GM18507 (cell line): Measurements from ENCODE around the gene PPFIBP1.
"Not testable (repeated sequence)": the region's sequence is repeated elsewhere in the genome, so short reads cannot be mapped to it uniquely, and the experiment has no call there.

Experiments used
- DNase-seq: peaks from one replicate; pipeline ENCODE4 v3.0.0; 2011; ENCODE audit warnings: low read depth; ENCODE audit not compliant: insufficient read length; ENCODE audit errors: extremely low spot score
- FAIRE-seq: peaks from 2 replicates; lab custom pipeline; 2011; peaks lifted over from hg19 to GRCh38; lab: Jason Lieb, UNC

The PPFIBP1 gene

DNA sequence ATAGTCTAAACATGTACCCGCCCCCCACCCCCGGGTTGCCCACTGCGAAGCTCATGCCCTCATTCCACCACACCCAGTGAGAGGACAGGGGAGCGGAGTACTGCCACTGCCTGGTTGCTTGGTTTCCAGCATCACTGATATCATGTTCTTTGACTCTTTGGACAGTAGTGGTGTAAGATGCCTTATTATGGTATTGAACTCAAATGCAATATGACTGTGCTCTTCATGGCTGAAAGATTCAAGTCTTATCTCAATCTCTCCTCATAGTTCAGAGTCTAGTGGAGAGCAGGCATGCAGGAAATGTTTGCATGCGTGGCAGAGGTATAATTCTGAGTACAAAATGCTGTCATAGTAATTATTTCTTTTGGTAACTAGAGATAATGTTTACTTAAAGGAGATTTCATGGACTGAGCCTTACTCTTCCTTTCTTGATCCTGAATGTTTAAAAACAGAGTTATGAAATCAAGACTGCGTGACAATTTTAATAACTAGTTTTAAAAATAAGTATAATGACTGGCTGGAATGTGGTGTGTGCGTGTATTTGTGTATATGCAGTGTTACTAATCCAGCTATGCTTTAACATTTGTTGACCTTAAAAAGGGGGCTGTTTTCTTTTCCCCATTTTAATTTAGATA, 116.7 kb downstream of the PPFIBP1 start:
- FAIRE-seq, DNase-seq: not testable (repeated sequence)

DNA sequence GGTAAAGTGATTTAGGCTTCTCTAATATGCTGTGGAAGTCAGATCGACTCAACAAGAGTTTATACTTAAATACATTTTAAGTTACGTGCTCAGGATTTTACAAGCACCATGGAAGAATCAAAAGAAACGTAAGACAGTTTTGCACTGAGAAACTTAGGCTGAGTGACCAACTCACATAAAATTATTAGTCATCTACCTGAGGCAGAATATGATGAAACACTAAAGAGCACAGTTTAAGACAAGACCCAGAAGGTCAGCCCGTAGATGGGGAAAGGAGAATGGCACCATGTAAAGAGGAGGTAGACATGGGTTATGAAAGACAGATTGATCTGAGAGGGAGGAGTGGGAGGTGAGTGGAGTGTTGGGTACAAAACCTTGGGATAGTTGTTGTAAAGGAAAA, 118.4 kb downstream of the PPFIBP1 start:
- FAIRE-seq, DNase-seq: not testable (repeated sequence)

DNA sequence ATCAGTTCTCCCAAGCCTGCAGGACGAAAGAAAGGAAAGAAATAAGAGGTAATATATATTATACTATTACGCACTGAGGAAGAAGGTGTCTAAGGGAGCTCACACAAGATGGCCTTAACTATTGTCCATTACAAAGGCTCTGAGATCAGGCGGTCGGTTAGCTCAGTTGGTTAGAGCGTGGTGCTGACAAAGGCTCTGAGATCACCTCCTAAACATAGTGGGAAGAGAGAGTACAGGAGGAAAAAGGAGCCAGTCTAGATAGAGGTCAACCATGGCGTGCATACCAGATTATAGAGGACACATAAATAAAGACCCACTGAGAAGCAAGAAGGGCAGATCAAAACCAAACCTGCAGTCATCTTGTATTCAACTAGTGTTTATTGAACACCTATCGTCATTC, 118.9 kb downstream of the PPFIBP1 start:
- not testable (repeated sequence) for FAIRE-seq, DNase-seq

DNA sequence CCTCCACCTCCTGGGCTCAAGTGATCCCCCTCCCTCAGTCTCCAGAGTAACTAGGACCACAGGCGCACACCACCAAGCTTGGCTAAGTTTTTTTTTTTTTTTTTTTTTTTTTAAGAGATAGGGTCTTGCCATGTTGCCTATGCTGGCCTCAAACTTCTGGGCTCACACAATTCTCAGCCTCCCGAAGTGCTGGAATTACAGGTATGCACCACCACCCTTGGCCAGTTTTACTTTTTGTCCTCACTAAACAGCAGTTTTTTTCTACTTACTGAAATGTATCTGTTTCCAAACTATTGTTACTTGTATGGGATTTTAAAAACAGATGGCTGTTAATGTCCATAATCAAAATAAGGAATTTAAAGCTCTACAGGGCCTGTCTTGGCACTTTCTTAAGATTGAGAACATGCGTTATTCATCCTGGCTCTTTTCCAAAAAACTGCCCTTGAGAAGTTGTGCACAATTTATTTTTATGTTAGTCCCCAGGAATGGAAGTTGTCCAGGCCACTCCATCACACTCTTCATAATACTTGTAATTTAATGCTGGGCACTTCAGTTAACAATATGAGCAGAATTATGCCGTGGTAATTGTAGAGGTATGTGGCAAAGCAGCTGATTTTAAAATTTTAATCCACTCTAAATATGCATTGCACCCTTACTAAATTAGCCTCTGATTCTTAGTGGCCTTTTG, 120.3 kb downstream of the PPFIBP1 start:
- DNase-seq (no peak), FAIRE-seq (no peak)

DNA sequence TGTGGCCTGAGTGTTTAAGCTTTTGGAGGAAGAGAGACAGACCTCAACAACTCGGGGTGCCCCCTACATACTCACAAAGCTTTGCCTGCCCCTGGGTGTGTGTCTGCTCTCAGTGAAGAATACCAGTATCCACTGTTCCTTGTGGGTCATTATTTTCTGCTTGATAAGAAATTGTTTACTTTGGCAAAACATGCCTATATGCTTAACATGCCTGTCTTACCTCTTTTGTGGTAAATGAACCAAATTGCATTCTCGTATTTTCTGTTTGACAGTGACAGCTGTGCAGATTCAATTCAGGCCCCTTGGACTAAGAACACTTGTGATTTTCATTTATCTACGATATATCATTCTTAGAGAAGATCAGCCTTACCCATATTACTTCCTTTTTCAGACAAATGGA, 121.7 kb downstream of the PPFIBP1 start:
- no peak for FAIRE-seq
- no peak for DNase-seq

DNA sequence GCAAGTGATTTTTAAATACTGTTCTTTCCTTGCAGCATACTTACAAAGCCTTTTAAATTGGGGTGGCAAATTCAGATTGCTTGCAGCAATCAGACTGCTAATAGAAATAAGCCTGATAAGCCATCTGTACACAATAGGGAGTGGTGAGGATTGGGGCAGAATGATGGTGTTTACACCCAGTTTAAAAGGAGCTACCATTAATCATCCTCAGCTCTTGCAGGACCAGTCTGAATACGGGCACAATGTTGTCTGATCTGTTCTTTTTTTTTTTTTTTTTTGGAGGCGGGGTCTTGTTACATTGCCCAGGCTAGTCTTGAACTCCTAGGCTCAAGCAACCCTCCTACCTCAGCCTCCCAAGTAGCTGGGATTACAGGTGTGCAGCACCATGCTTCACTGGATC, 122.1 kb downstream of the PPFIBP1 start:
- no peak for FAIRE-seq
- DNase-seq: no peak

DNA sequence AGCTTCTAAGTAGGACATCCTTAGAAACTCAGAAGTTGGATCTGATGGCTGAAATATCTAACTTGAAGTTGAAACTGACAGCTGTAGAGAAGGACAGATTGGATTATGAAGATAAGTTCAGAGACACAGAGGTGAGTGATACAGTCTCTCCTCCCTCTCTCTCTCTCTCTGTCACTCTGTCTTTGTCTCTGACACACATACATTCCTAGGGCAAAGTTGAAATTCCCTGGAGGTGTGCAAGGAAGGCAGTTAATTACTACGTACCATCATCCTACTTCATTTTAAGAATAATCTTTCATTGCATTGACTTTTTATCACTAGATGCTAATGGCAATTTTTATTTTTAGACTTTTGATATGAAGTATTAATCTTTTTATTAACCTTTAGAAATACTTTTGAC, 126.0 kb downstream of the PPFIBP1 start:
- DNase-seq: no peak
- FAIRE-seq: no peak

DNA sequence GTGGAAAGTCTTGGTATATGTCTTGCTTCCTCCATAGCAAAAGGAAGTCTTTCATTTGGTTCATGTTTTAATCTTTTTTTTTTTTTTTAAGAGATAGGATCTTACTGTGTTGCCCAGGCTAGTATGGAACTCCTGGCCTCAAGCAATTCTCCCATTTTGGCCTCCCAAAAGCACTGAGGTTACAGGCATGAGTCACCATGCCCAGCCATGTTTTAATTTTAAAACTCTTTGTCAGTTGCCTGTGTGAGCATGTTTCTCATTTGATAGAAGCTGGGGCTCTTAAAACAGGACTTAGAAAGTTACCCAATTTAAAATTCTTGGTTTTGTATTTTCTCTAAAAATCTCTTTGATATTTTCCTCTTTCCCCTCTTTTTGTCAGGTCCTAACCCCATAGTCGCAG, 127.2 kb downstream of the PPFIBP1 start:
- FAIRE-seq (no peak), DNase-seq (no peak)

DNA sequence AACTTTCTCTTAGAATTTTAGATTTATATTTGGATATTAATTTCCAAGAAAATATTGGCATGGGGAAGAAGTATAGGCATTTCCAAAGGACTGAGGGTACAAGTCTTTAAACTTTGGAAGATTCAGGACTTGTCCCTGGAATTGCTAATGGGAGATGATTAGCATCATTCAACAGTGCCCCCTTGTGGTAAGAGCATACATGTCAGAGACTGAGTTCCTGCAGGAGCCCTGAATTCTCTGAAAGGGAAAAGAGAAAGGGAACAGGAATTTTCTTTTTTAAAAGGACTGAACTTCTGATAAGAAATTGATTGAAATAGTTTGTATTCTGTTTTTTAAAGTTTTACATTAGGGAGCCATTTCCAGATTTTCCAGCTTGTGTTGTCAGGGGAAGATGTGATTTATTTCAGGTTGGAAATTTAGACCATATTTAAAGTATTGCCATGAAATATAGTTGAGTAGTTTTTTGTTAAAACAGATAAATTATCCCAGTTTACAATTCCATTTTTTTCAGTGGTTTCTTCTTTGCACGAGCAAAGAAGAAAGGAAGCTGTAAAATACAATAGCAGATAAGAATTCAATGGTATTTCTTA, 128.3 kb downstream of the PPFIBP1 start:
- FAIRE-seq (peak; percentile 84), DNase-seq (peak; percentile 18)

DNA sequence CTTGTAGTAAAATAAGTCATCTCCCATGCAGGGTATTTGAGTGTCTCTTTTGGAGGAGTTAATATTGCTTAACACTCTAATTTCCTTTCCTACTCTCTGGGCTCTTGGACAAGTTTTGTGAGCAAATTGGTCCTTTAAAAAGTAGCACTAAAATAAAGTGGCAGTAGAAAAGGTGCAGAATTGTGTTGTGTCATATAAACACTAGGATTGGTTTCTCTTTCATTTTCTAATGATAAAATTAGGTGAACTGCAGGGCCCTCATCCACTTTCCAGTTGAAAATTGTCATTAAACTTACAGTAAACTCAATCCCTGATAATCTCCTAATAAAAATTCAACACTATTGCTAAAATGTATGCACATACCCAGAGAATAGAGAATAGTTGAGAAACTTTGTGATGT, 129.7 kb downstream of the PPFIBP1 start:
- DNase-seq: no peak
- peak; percentile 67 for FAIRE-seq

DNA sequence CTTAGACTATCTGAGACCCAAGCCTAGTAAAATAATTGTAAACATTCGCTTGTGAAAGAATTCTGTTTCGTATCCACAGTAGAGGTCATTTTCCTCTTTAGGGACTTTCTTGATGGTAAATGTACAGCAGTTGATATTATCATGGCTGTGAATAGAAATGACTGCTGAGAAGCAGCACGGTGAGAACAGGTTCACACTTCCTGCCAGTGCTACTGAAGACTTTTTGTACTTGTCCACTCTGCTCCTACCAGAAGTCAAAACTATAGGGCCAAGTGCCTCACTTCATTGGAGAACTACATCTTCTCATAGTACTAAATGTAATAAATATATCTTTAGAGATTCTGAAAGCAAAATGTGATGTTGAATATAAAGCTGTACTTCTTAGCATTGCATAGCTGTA, 131.5 kb downstream of the PPFIBP1 start:
- peak; percentile 88 for FAIRE-seq
- not testable (repeated sequence) for DNase-seq

DNA sequence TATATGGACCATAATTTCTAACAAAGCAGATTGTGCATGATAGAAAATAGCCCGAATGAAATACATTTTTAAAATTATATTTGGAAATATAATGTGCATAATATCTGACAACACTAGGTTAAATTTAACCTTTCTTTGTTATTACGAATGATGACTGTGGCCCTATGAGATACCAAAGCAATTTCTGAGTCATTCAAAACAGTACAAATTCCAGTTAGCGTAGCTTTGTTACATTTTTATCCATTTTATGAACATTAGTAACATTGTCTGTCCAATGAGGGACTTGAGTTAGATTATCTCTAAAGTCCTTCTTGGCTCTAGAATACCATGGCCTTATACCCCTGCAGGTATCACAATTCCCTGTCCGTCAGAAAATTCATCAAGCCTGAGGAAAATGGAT, 133.3 kb downstream of the PPFIBP1 start:
- FAIRE-seq: no peak
- DNase-seq: no peak

DNA sequence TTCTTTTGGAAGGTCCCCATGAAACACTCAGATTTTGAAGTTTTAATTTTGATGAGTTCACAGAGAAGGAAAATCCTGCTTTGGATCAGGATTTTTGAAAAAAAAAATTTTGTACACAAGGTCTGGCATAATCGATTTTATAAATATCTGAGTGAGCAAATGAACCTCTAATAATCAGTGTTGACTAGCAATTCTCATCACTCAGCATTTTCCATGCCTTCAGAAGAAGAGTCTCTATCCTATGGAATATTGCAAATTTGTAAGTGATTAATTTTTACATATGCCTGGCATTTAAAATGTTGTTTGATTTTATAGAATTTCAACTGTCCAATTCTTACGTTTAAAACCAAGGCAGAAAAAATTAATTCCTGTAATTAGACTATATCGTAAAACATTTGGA, 141.7 kb downstream of the PPFIBP1 start:
- DNase-seq (no peak), FAIRE-seq (no peak)

DNA sequence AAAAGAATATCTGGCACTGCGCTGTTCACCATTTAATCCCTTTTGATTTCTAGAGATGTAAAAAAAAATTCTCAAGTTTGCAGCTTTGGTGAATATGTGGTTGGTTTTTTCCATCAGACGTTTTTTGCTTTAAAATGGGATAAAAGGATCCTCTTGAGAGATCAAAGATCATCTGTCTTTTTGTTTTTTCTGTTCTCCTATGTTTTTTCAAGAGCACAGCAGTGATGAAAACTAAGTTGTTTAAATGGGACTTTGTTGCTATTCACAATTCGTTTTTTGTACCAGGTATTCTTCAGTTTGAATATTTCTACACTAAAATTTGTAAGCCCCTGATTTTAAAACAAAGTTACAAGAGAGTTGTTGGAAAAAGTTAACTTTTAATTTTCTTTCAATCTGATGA, 142.5 kb downstream of the PPFIBP1 start:
- DNase-seq (no peak), FAIRE-seq (peak; percentile 35)

DNA sequence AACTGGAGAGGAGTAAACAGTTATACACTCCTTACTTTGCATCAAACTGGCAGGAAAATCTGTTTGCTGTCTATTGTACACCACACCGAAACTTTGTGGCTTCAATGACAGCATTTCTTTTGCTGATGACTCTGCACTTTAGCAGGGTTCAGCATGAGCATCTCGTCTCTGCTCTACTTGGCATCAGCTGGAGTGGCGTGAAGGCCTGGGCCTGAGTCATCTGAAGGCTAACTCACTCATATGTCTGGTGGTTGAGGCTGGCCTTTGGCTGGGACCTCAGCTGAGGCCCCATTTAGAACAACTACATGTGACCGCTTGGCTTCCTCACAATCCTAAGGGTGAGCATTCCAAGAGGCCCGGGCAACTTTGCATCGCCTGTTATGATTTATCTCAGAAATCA, 143.5 kb downstream of the PPFIBP1 start:
- no peak for FAIRE-seq
- DNase-seq: no peak

DNA sequence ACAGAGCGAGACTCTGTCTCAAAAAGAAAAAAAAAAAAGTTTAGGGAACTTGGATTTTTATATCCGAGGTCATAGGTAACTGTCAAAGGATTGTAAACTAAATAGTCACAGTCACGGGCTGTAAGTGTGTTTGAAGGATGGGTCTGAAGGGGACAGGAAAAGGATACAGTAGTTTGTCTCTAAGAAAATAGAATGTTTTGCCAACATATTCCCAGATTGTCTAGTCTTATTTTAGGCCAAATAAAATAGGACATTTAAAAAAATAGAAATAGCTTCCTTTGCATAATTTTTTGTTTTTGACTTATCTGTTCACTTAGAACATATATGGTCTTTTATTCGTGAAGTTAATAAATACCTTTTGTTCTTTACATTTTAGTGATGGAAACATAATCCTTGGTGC, 148.0 kb downstream of the PPFIBP1 start:
- FAIRE-seq (no peak), DNase-seq (no peak)

DNA sequence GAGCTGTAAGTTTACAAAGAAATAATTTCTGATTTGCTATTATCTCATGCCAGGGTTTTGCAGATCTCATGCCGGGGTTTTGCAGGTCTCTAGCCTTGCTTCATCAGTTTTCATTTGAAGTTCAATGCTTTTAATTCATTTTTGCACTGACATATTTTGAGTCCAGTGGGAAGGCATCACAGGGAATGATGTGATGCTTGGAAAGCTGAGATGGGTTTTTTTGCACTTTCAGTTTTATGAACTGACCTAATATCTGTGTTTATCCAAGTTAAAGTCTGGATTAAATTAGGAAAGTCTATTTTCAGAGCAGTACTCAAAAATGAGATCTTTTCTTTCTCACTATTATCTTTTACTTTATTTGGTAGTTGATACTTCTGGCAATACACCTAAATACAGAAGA, 148.6 kb downstream of the PPFIBP1 start:
- DNase-seq: no peak
- no peak for FAIRE-seq

DNA sequence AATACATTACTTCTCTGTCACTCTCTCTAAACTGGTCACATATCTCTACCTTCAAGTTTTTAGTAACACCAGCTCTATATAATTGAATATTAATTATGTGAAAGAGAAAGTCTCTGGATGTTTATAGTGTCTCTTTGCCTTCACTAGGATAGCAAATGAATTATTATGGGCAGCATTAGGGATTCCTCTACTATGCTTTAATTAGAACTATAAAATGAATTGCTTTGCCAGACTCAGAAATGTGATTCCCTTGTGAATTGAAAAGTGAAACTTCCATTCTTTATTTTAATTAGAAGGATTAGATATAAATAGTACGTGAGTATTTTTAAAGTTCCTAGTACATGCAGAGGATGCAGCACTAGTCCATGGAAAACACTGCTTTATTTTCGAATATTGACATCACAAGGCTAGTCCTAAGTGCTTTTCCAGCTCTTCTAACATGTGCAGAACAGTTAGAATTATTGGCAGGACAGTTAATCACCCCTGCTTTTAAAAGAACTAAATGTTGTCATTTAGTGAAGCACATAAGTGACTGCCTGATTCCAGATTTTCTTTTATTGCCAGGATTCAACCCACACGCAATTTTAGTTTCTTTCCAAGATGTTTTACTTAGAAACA, 149.2 kb downstream of the PPFIBP1 start:
- DNase-seq: no peak
- no peak for FAIRE-seq

DNA sequence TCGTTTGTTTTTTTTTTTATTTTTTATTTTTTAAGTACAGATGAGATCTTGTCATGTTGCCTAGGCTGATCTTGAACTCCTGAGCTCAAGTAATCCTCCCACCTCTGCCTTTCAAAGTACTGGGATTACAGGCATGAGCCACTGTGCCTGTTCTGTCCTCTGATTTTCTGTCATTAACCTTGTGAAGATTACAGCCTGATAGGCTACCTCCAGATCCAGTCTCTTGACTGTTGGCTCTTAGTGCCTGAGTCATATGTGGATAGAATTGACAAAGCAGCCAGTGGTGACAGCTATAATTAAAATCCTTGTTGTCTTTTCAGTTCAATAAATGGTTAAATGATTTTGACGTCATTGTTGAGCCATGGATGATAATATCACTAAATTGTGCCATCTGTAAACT, 151.0 kb downstream of the PPFIBP1 start:
- DNase-seq (no peak), FAIRE-seq (no peak)

DNA sequence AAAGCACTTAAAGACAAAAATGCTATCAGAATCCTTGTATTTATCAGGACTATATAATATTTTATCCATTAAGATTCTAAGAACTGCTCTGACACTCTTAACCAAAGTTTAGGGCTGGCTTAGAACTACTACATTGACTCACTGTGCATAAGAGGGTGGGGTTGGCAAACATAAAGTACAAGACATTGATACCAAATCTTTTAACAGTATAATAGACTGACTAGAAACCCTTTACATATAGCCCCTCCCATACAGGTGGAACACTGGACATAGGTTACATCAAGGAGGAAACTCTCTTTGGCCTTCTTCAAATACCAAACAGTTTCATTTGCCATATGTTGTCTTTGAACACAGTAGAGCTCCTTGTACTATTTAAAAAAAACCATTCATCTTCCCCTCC, 156.6 kb downstream of the PPFIBP1 start:
- FAIRE-seq (no peak), DNase-seq (no peak)

DNA sequence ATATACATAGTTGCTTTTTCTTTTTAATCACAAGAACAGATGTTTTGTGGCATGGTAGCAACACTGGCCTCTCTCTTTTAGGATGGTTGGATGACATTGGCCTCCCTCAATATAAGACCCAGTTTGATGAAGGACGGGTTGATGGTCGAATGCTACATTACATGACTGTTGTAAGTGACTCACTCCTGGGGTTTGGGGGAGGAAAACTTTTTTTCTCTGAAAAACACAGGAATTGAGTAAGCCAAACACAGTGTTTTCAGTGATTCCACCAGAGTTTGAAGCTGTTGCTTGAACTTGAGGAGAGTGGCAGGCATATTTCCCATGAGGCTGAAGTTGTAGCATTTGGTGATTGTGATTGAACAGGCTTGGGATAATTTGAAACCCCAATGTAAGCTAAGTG, 158.5 kb downstream of the PPFIBP1 start:
- FAIRE-seq (no peak), DNase-seq (no peak)
